Stimulated activated CD8-positive, alpha-beta memory T cell treated with anti-CD3 and anti-CD28 coated beads, Interleukin-4, amount 100 ng/mL, for 48 hours (primary cell): Measurements from ENCODE around the gene SMIM33.
"Not testable (repeated sequence)": the region's sequence is repeated elsewhere in the genome, so short reads cannot be mapped to it uniquely, and the experiment has no call there.

ENCODE experiments used
- DNase-seq: peaks from one replicate; pipeline ENCODE4 v3.0.0-alpha.2; 2020

Gene SMIM33

GRCh38 chr5:139457653-139458306 lies 13.0 kb upstream of the SMIM33 start:
- DNase-seq, result peak; percentile 67

- DNase-seq, result peak; percentile 80
These were observed 12.0 kb upstream of the SMIM33 start for GRCh38 chr5:139458580-139459407.

- no peak for DNase-seq
These were observed 11.3 kb upstream of the SMIM33 start for GRCh38 chr5:139459451-139459934.

- DNase-seq, result no peak
These were observed 10.3 kb upstream of the SMIM33 start for GRCh38 chr5:139460455-139460854.

- no peak for DNase-seq
These were observed 9.6 kb upstream of the SMIM33 start for GRCh38 chr5:139461176-139461575.

- DNase-seq, result no peak
These were observed 9.1 kb upstream of the SMIM33 start for GRCh38 chr5:139461698-139462097.

- no peak for DNase-seq
These were observed 8.1 kb upstream of the SMIM33 start, which contains the start of gene ECSCR for GRCh38 chr5:139462586-139463276. Gene ECSCR, minus strand, starts transcription at chr5:139462743. Its CDS starts 73 bp downstream, at chr5:139462670.

GRCh38 chr5:139468421-139468931 lies 2.3 kb upstream of the SMIM33 start:
- DNase-seq, result no peak

- DNase-seq, result no peak
These were observed 1.7 kb downstream of the SMIM33 start for GRCh38 chr5:139472386-139473030.

GRCh38 chr5:139473105-139473504 lies 2.3 kb downstream of the SMIM33 start:
- no peak for DNase-seq

- no peak for DNase-seq
These were observed 2.8 kb downstream of the SMIM33 start for GRCh38 chr5:139473565-139473964.

- no peak for DNase-seq
These were observed 4.3 kb downstream of the SMIM33 start for GRCh38 chr5:139474890-139475791.

- DNase-seq, result no peak
These were observed 5.2 kb downstream of the SMIM33 start for GRCh38 chr5:139475865-139476617.

GRCh38 chr5:139478657-139479423 lies 8.0 kb downstream of the SMIM33 start:
- not testable (repeated sequence) for DNase-seq

GRCh38 chr5:139479729-139480128 lies 8.9 kb downstream of the SMIM33 start:
- DNase-seq, result not testable (repeated sequence)

- no peak for DNase-seq
These were observed 10.3 kb downstream of the SMIM33 start for GRCh38 chr5:139481122-139481533.

GRCh38 chr5:139481580-139482049 lies 10.8 kb downstream of the SMIM33 start:
- DNase-seq, result no peak

- peak; percentile 81 for DNase-seq
These were observed 11.5 kb downstream of the SMIM33 start, which contains the start of gene STING1 for GRCh38 chr5:139482050-139482889. Gene STING1, minus strand, starts transcription at chr5:139482758. Its CDS starts 1,054 bp downstream, at chr5:139481704.

GRCh38 chr5:139482890-139483208 lies 12.0 kb downstream of the SMIM33 start:
- not testable (repeated sequence) for DNase-seq
